HepG2 (cell line): ENCODE results near the gene EPM2A. TPM values are rescaled to one million over a fixed set of nuclear protein-coding genes. Genes with fewer than 3 reads are reported as not detected.

ENCODE experiments used
- ATAC-seq: fragments of 200-7000 bp; cut with Tn5 transposase; 3 replicates; pipeline ENCODE4 v1.9.1; 2020; ENCODE audit warnings: mild to moderate bottlenecking, moderate library complexity
- BruUV-seq: library from RNA; stranded (reverse); fragments of 400-500 nt; replicated peaks from 2 replicates; lab custom pipeline; 2021; lab: Mats Ljungman, UMichigan
- CTCF ChIA-PET: fragments of 300-600 bp; formaldehyde crosslinking; extraction: SDS; loops from one replicate; lab custom pipeline; 2021; ENCODE audit warnings: low total read pairs, inconsistent platforms, low intra/inter-chr PET ratio; lab: Yijun Ruan, JAX
- POLR2A ChIA-PET: fragments of 350-600 bp; sonication (Branson Sonifier 250); formaldehyde crosslinking; loops from one replicate; lab custom pipeline; 2020; ENCODE audit warnings: antibody characterized with exemption, inconsistent platforms; lab: Yijun Ruan, JAX
- DNase-seq: peaks from one replicate; pipeline ENCODE4 v3.0.0-alpha.2; 2015; ENCODE audit warnings: low spot score
- FAIRE-seq: peaks from 3 replicates; lab custom pipeline; 2011; peaks lifted over from hg19 to GRCh38; lab: Jason Lieb, UNC
- H2AFZ ChIP-seq: one replicate; pipeline ENCODE4 v1.6.1; 2011; ENCODE audit warnings: low read length, inconsistent platforms
- H3K27ac ChIP-seq: fragments of 300-600 bp; 3 replicates; pipeline ENCODE4 v1.8.0; 2011; ENCODE audit warnings: mixed run types, mild to moderate bottlenecking, mixed read lengths, low read length, inconsistent platforms; ENCODE audit not compliant: insufficient read depth; ENCODE audit errors: extremely low read length
- H3K27me3 ChIP-seq, 2 experiments: fragments of 200-600 bp in 1 of 2; 2 replicates in 1 of 2; 3 replicates in 1 of 2; pipeline versions ENCODE4 v1.6.0 to v1.8.0; 2011; ENCODE audit warnings: low read length in 2 of 2, mild to moderate bottlenecking in 2 of 2, moderate library complexity in 2 of 2, inconsistent platforms in 1 of 2; ENCODE audit not compliant: insufficient read depth in 2 of 2, control insufficient read depth in 1 of 2
- H3K36me3 ChIP-seq, 2 experiments: fragments of 200-600 bp in 1 of 2; replicated peaks in 1 of 2; 2 replicates in 1 of 2; 3 replicates in 1 of 2; pipeline versions ENCODE4 v1.5.1 to v1.8.0; 2011; ENCODE audit warnings: low read length in 2 of 2, inconsistent platforms in 1 of 2; ENCODE audit not compliant: insufficient read depth in 2 of 2, control insufficient read depth in 1 of 2
- H3K4me1 ChIP-seq: 2 replicates; pipeline ENCODE4 v1.5.1; 2012; ENCODE audit warnings: low read length, inconsistent platforms; ENCODE audit not compliant: insufficient read depth
- H3K4me2 ChIP-seq: 2 replicates; pipeline ENCODE4 v1.6.0; 2011; ENCODE audit warnings: low read depth, low read length, inconsistent platforms
- H3K4me3 ChIP-seq, 3 experiments: fragments of 200-600 bp in 1 of 3; sonication (generic), shearing (Covaris generic) in 1 of 3; replicated peaks in 1 of 3; 2 replicates each; pipeline ENCODE4 v1.5.1; 2011 to 2016; ENCODE audit warnings: low read length in 3 of 3, inconsistent platforms in 2 of 3, low read depth in 2 of 3, mild to moderate bottlenecking in 2 of 3, control low read depth in 1 of 3, mixed read lengths in 1 of 3; ENCODE audit not compliant: insufficient read depth in 1 of 3
- H3K79me2 ChIP-seq: one replicate; pipeline ENCODE4 v1.6.1; 2011; ENCODE audit warnings: low read length, inconsistent platforms; ENCODE audit not compliant: insufficient read depth
- H3K9ac ChIP-seq: 2 replicates; pipeline ENCODE4 v1.6.0; 2011; ENCODE audit warnings: mild to moderate bottlenecking, low read depth, low read length, inconsistent platforms; ENCODE audit not compliant: insufficient read depth
- H3K9me3 ChIP-seq: 2 replicates; pipeline ENCODE4 v1.5.1; 2012; ENCODE audit warnings: mild to moderate bottlenecking, low read length
- H4K20me1 ChIP-seq: 2 replicates; pipeline ENCODE4 v1.6.0; 2011; ENCODE audit warnings: inconsistent platforms, mild to moderate bottlenecking, low read length, moderate library complexity; ENCODE audit not compliant: insufficient read depth
- CCAR2 ChIP-seq: fragments of 200-400 bp; formaldehyde crosslinking; optimal IDR thresholded peaks from 2 replicates; pipeline ENCODE3; 2018; ENCODE audit warnings: low read depth, mild to moderate bottlenecking, low read length, moderate library complexity
- KLF6 ChIP-seq: IDR thresholded peaks from 2 replicates; pipeline ENCODE4 v1.8.0; 2016; ENCODE audit warnings: missing biosample characterization, missing genetic modification reagents
- ZBTB1 ChIP-seq: sonication (generic); formaldehyde crosslinking; IDR thresholded peaks from 2 replicates; pipeline ENCODE4 v1.4.0; 2020; ENCODE audit warnings: missing genetic modification reagents, borderline replicate concordance
- ZBTB3 ChIP-seq: sonication (generic); formaldehyde crosslinking; IDR thresholded peaks from 2 replicates; pipeline ENCODE4 v1.4.0; 2020; ENCODE audit warnings: low read depth, mild to moderate bottlenecking, moderate library complexity, missing genetic modification reagents, borderline replicate concordance
- ZNF75D ChIP-seq: sonication (generic); formaldehyde crosslinking; IDR thresholded peaks from 2 replicates; pipeline ENCODE4 v1.8.1; 2023; ENCODE audit warnings: missing genetic modification reagents, mild to moderate bottlenecking, borderline replicate concordance
- ZSCAN25 ChIP-seq: sonication (generic); formaldehyde crosslinking; IDR thresholded peaks from 2 replicates; pipeline ENCODE4 v1.8.0; 2022; ENCODE audit warnings: mild to moderate bottlenecking, missing genetic modification reagents
- WGBS: methylation state at CpG from one replicate; pipeline ENCODE4 v1.1.6; 2017; ENCODE audit warnings: low lambda C conversion rate; 5-methylcytosine and 5-hydroxymethylcytosine counted together
- in situ Hi-C: cut with HindIII; loops from 2 replicates; pipeline ENCODE4 v1.10.0; 2017; ENCODE audit warnings: low pct_unique_long_range_greater_than_20kb; ENCODE audit not compliant: extremely low pct_ligation_motif_present
- intact Hi-C: fragments of 100-400 bp; cut with micrococcal nuclease; formaldehyde crosslinking; loops from one replicate; pipeline ENCODE4 v1.10.0; 2022; ENCODE audit not compliant: unreplicated experiment
- polyA plus RNA-seq, 8 experiments: library from polyadenylated mRNA; depleted of rRNA in 3 of 8; stranded (reverse) in 7 of 8; unstranded in 1 of 8; fragments of >200 nt; fragmentation: Illumina TruSeq in 4 of 8; extraction: Trizol in 4 of 8; gene quantifications; 2 replicates each; pipeline versions ENCODE4 v1.2.1 to v1.2.3, GENCODE V29; 2011 to 2016; ENCODE audit warnings: low read depth in 4 of 8, missing spikeins in 1 of 8, mixed read lengths in 1 of 8; ENCODE audit not compliant: insufficient read depth in 1 of 8
- total RNA-seq, 5 experiments: library from RNA; depleted of rRNA; stranded (reverse); fragments of >200 nt; fragmentation: Illumina TruSeq; extraction: Trizol; gene quantifications; 2 replicates each; pipeline ENCODE4 v1.2.3, GENCODE V29; 2016; ENCODE audit warnings: low read depth in 1 of 5
- TF ChIP-seq, protein P1 (sequence below): sonication (generic); formaldehyde crosslinking; IDR thresholded peaks from 2 replicates; pipeline ENCODE4 v1.5.1; 2020; ENCODE audit warnings: mild to moderate bottlenecking, missing genetic modification reagents, borderline replicate concordance

The EPM2A gene
- total and polyA plus RNA-seq, 2 of the 13 experiments (the other 11 are each of a cell fraction or from before 2014, with no cell fraction given): 4.6 to 9.2 TPM

DNA sequence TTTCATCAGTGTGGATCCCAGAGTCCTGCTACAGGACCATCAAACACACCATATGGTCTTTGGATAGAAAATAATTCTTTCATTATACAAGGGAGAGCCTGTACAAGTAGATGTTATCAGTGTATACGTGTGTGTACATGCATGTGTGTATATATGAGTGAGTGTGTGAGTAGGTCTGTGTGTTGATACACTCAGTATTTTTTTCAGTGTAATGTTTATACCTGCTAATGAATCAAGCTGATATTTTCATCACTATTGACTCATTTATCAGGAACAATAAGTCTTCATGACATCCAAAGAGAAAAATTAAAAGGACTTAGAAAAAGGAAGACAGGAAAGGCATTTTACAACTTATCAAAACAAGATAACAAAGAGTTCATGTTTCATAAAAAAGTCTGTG lies 66.5 kb downstream of the EPM2A start:
- TF ChIP-seq ZBTB3 (no peak), ZSCAN25 (CRISPR knock-in tag) (no peak), CCAR2 (no peak), ZNF75D (CRISPR knock-in tag) (no peak), ZBTB1 (CRISPR knock-in tag) (no peak), KLF6 (CRISPR knock-in tag) (no peak)
- TF ChIP-seq, protein P1, sequence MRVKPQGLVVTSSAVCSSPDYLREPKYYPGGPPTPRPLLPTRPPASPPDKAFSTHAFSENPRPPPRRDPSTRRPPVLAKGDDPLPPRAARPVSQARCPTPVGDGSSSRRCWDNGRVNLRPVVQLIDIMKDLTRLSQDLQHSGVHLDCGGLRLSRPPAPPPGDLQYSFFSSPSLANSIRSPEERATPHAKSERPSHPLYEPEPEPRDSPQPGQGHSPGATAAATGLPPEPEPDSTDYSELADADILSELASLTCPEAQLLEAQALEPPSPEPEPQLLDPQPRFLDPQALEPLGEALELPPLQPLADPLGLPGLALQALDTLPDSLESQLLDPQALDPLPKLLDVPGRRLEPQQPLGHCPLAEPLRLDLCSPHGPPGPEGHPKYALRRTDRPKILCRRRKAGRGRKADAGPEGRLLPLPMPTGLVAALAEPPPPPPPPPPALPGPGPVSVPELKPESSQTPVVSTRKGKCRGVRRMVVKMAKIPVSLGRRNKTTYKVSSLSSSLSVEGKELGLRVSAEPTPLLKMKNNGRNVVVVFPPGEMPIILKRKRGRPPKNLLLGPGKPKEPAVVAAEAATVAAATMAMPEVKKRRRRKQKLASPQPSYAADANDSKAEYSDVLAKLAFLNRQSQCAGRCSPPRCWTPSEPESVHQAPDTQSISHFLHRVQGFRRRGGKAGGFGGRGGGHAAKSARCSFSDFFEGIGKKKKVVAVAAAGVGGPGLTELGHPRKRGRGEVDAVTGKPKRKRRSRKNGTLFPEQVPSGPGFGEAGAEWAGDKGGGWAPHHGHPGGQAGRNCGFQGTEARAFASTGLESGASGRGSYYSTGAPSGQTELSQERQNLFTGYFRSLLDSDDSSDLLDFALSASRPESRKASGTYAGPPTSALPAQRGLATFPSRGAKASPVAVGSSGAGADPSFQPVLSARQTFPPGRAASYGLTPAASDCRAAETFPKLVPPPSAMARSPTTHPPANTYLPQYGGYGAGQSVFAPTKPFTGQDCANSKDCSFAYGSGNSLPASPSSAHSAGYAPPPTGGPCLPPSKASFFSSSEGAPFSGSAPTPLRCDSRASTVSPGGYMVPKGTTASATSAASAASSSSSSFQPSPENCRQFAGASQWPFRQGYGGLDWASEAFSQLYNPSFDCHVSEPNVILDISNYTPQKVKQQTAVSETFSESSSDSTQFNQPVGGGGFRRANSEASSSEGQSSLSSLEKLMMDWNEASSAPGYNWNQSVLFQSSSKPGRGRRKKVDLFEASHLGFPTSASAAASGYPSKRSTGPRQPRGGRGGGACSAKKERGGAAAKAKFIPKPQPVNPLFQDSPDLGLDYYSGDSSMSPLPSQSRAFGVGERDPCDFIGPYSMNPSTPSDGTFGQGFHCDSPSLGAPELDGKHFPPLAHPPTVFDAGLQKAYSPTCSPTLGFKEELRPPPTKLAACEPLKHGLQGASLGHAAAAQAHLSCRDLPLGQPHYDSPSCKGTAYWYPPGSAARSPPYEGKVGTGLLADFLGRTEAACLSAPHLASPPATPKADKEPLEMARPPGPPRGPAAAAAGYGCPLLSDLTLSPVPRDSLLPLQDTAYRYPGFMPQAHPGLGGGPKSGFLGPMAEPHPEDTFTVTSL (CRISPR knock-in tag): no peak
- no peak overlapping the region for H3K4me2 ChIP-seq
- ChIA-PET POLR2A (no interaction called here), CTCF (no interaction called here)
- in situ Hi-C loops: no loop called here
- H3K9me3 ChIP-seq: no peaks in the 10 kb centered on the region
- no peak for DNase-seq
- no peaks in the 10 kb centered on the region for H3K27me3 ChIP-seq
- peaks cover 8% of the 10 kb centered on the region for H3K4me1 ChIP-seq
- no peak overlapping the region for H3K4me3 ChIP-seq
- H3K27ac ChIP-seq: no peak overlapping the region
- WGBS: 78% methylated on average over 1 of the region's 1 CpG
- H2AFZ ChIP-seq: no peak overlapping the region
- no peaks in the 10 kb centered on the region for H3K36me3 ChIP-seq
- no peak for ATAC-seq
- no peaks in the 10 kb centered on the region for H4K20me1 ChIP-seq
- intact Hi-C loops: no loop called here
- no TSS peak for BruUV-seq
- H3K9ac ChIP-seq: no peak overlapping the region
- FAIRE-seq: no peak
- H3K79me2 ChIP-seq: no peaks in the 10 kb centered on the region
